GM21423 (cell line): ENCODE measurements around the gene BSG.

Source experiments
- ATAC-seq: cut with Tn5 transposase; IDR thresholded peaks from one replicate; pipeline ENCODE4 v1.9.1; 2021; ENCODE audit warnings: mild to moderate bottlenecking, moderate library complexity; ENCODE audit not compliant: unreplicated experiment

Gene BSG

GRCh38 chr19:539429-540030 is 32.9 kb upstream of the BSG start:
- ATAC-seq, result no peak

GRCh38 chr19:540867-541637 is 31.3 kb upstream of the BSG start:
- no peak for ATAC-seq

GRCh38 chr19:541699-542098 is 30.7 kb upstream of the BSG start:
- no peak for ATAC-seq

DNA sequence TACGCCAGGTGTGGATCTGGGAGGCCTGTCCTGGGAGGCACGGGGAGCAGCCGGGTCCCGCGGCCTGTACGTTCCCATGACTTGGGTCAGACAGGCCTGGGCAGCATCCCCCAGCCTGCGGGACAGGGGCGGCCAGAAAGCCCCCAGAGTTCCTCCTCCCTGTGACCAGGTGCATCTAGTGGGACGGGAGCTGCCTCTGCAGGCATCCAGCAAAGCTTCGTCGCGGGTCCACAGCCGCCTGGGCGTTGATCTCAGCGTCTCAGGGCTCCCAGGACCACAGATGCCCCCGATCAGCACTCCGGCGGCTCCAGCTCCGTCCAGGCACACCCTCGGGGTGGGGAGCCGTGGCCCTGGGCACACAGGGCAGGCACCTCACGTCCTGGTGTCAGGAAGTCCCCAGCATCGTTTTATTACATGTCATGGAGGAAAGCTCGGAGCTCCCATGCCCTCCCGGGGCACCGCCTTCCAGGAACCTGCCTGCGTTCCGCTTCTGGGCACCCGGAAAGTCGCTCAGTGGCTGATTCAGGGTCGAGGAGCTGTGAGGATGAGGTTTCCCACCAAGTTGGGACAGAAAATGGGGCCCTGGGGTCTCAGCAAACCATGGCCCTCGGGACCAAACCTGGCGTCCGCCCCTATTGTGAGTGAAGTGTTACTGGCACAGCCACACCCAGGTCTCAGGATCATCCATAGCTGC is 30.1 kb upstream of the BSG start:
- no peak for ATAC-seq

GRCh38 chr19:543910-544608 is 28.3 kb upstream of the BSG start, which contains the start of gene GZMM:
Gene GZMM (plus strand): TSS chr19:544053. CDS start chr19:544072, 19 bp downstream.
- ATAC-seq, result no peak

DNA sequence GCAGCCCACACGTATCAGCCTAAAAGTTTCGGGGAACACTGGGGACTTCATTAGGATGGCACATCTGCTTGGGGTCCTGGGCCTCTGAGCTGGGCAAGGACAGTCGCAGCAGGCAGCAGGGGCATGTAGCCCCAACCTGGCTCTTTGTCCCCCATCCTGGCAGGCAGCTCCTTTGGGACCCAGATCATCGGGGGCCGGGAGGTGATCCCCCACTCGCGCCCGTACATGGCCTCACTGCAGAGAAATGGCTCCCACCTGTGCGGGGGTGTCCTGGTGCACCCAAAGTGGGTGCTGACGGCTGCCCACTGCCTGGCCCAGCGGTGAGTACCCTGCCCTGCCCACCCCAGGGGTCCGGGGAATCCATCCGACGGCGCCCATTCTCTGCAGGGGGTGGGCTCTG is 25.3 kb upstream of the BSG start:
- ATAC-seq, result no peak

GRCh38 chr19:547836-548720 is 24.3 kb upstream of the BSG start:
- ATAC-seq, result no peak

GRCh38 chr19:548886-549830 is 23.2 kb upstream of the BSG start:
- ATAC-seq, result no peak

DNA sequence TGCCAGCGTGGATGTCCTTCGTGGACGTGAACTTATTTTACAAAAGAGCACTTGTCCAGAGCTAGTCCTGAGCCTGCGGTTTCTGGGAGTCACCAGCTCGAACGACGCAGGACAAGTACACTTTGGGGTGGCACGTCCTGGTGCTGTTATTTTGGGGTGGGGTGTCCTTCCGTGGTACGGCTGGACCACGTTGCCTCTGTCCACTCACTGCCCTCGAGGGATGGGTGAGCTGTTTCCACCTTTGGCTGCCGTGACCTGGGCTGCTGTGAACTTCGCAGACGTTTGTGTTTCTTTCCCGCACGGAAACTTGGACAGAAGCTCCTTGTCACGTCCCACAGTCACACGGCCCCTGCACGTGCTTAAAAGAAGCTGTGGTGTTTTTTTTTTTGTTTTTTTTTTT is 17.6 kb upstream of the BSG start:
- no peak for ATAC-seq

DNA sequence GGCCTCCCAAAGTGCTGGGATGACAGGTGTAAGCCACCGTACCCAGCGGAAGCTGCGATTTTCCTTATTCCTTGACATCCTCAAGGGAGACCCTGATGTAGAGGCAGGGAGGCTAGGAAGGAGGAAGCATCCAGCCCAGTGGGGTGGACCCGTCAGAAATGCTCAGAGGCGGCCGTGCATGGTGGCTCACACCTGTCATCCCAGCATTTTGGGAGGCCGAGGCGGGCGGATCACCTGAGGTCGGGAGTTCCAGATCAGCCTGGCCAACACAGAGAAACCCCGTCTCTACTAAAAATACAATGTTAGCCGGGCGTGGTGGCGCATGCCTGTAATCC is 17.0 kb upstream of the BSG start:
- ATAC-seq, result no peak

GRCh38 chr19:556611-557382 is 15.6 kb upstream of the BSG start:
- no peak for ATAC-seq

- ATAC-seq, result no peak
These were observed 13.5 kb upstream of the BSG start for GRCh38 chr19:558770-559439.

GRCh38 chr19:560121-560520 is 12.3 kb upstream of the BSG start:
- ATAC-seq, result no peak

DNA sequence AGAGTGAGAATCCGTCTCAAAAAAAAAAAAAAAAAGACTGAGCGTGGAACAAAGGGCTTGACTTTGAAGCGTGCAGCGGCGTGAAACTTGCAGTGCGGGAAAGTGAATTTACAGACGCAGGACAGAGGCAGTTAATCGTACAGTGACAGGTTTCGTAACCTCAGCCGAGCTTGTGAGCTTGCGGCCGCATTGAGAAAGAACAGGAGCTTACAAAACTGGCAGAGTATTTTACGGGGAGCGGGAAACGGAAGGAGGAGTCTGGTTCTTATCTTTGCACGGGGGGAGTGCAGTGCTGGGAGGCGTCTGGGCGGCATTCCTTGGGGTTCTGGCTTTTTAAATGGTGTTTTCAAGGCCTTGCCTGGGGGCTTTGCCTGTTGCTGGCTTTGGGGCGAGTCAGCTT is 6.0 kb upstream of the BSG start:
- ATAC-seq, result no peak

DNA sequence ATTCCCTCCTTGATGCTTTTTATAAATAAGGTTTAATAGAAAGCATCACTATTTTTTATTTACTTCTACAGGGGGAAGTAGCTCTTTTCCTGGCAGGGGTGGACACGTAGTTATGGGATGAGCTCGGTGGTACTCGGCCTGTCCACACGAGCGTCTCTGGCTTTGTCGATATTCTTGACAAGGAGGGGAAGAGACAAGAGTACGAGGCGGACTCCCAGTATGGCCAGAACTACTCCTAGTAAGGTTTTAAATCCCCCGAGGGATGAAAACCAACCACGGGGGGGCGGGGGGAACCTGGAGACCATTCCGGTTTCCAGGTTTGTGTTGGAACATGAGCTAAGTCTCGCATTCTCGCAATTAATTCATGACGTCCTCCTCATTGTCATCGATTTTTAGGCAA is 5.6 kb upstream of the BSG start:
- no peak for ATAC-seq

- no peak for ATAC-seq
These were observed 5.0 kb upstream of the BSG start for GRCh38 chr19:567296-567900.

DNA sequence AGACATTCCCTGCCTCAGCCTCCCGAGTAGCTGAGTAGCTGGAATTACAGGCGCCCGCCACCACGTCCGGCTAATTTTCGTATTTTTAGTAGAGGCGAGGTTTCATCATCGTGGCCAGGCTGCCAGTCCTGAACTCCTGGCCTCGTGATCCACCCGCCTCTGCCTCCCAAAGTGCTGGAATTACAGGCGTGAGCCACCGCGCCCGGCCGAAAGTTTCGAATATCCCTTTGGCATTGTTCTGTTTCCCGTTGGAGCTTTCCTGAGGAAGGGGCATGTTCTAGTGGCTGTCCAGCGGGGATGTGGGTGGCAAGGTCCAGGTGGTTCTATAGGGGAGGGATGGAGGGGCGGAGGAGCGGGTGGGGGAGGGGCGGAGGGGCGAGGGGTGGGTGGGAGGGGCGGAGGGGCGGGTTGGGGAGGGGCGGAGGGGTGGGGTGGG is 2.1 kb upstream of the BSG start:
- ATAC-seq, result no peak
